Activated effector memory CD4-positive, alpha-beta T cell treated with Interleukin-2 at 50 U/mL for 16 hours (primary cell): ENCODE measurements around the gene CHIC2.
"Not testable (repeated sequence)": the region's sequence is repeated elsewhere in the genome, so short reads cannot be mapped to it uniquely, and the experiment has no call there.

ENCODE experiments used
- DNase-seq: peaks from one replicate; pipeline ENCODE4 v3.0.0-alpha.2; 2020

CHIC2 gene

GRCh38 chr4:54064317-54065111 lies at the start of gene CHIC2:
Gene CHIC2, minus strand, starts transcription at chr4:54064605. Its CDS starts 305 bp downstream, at chr4:54064300.
- peak; percentile 96 for DNase-seq

DNA sequence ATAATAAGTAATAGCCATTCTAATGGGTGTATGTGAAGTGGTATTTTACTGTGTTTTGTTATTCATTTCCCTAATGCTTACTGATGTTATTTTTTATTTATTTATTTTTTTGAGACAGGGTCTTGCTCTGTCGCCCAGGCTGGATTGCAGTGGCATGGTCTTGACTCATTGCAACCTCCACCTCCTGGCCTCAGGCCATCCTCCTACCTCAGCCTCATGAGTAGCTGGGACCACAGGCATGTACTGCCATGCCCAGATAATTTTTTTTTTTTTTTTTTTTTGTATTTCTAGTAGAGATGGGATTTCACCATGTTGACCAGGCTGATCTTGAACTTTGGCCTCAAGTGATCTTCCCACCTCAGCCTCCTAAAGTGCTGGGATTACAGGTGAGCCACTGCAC lies 48.8 kb upstream of the CHIC2 start:
- DNase-seq = not testable (repeated sequence)

GRCh38 chr4:54110019-54110416 lies 45.6 kb upstream of the CHIC2 start:
- no peak for DNase-seq

DNA sequence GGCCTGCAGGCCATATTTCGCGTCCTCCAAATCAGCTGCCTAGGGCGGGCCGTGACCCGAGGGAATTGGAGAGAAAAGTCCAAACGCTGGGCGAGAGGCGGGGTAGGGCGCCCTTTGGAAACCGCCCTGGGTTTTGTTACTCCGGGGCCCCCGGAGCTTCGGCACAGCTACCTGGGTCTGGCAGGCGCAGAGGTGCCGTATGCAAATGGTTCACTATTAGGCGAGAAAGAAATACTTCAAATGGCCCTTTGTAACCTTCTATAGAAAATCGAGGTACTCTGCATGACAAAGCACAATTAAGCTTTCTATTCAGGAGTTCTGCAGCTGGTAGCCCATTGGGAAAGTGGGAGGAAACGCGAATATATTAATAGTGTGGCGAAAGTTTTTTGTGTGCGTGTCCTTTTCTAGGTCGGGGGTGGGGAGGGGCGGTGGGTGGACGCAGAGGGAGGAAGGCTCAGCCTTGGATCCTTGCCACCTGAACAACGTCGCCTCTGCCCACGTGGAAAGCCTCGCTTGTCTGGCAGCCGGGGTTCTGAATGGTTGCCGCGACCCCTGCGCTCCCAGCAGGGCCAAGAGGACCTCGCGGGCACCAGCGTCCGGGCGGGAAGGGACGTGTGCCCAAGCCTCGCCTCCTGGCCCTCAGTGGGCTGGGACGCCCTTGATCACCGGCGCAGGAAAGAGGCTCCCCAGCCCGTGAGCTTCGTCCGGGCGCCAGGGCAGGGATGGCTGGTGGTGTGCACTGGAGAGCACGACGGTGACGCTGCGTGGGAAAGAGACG lies 45.0 kb upstream of the CHIC2 start:
- no peak for DNase-seq

DNA sequence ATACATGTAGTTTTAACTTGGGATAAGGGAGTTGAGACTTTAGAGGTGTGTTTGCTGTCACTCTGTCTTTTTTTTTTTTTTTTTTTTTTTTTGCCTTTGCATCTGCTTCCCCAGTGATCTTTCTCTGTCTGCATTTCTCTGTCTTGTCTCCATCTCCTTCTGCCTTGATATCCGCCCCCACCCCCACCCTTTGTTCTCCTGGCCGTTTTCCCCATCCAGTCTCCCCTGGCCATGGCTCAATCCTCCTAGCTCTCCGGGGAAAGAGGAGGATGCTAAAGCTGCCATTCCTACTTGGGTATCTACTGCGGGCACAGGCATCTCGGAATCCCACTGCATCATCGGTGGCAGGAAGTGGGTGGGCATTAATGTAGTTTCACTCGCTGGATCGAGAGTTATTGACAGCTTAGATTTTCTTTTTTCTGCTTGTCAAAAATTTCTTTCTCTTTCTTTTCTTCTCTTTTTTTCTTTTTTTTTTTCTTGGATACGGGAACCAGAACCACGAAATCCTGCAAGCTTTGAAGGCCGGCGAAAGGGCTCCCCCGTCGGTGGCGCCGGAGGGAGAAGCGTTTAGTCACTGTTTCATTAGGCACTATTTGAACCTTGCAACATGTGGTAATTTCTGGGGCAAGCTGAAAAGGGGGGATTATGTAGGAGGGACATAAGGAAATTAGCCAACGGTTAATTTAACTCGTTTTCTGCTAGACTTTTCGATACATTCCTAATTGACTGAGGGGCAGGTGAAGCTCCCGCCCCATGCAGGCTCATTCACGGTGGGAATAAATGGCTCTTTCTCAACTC lies 43.7 kb upstream of the CHIC2 start:
- no peak for DNase-seq

GRCh38 chr4:54104907-54105306 lies 40.5 kb upstream of the CHIC2 start:
- no peak for DNase-seq

GRCh38 chr4:54103190-54103574 lies 38.8 kb upstream of the CHIC2 start:
- DNase-seq = no peak

DNA sequence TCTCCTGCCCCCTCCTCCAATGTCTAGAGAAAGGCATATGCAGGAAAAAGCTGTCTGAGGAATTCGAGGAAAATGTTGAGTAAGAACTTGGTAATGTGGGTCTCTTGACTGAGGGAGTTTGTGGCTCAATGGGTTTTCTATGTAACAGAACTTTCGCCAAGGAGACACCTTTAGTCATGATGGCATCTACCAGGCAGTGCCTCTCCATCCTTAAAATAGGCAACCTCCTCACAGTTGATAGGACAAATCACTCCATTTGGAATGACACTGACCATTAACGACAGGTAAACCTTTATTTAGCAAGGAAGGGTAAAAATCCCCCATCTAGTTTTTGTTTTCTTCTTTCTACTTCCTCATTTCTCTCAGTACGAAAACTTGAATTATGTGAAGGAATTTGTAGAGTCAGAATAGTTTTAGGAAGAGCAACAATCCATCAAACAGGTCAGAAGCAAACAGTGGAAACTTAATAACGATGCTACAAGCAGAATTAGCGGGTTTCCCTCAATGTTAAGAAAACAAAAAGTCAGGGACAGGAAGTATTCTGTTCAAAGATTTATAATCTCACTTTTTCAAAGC lies 38.2 kb upstream of the CHIC2 start:
- no peak for DNase-seq

- no peak for DNase-seq
Observed at GRCh38 chr4:54101190-54102041, 37.0 kb upstream of the CHIC2 start.

- DNase-seq = no peak
Observed at GRCh38 chr4:54100595-54101189, 36.3 kb upstream of the CHIC2 start.

DNA sequence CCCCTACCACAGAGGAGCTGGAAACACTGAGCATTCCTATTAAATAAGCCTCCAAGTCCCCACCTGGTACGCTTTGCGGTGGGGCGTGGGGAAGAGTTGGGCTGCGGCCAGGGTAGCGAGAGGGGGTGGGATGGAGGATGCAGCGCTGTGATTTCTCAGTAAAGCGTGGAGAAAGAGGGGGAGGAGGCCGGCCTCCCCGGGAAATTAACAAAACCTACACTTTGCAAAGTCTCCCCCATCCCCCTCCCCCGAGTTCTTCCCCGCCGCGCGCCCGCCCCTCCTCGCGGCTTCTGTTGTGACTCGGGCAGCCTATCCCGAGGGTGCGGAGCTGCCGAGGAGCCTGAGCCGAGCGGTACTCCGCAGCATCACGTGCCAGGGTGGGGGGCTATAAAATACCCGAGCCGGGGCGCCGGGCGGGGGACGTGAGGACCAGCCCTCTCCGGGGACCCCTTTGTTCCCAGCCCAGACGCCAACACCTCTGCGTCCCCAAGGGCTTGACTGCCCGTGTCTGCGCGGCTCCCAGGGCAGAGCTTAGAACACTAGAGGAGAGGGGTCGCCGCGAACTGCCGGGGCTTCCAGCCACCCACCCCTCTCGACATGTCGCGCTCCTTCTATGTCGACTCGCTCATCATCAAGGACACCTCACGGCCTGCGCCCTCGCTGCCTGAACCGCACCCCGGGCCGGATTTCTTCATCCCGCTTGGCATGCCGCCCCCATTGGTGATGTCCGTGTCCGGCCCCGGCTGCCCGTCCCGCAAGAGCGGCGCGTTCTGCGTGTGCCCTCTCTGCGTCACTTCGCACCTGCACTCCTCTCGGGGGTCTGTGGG lies 35.6 kb upstream of the CHIC2 start, which contains the start of gene GSX2:
Gene GSX2, plus strand, starts transcription at position 416 of the 827 bp plus-strand sequence. Its CDS starts 182 bp downstream, at position 598.
- DNase-seq = no peak

DNA sequence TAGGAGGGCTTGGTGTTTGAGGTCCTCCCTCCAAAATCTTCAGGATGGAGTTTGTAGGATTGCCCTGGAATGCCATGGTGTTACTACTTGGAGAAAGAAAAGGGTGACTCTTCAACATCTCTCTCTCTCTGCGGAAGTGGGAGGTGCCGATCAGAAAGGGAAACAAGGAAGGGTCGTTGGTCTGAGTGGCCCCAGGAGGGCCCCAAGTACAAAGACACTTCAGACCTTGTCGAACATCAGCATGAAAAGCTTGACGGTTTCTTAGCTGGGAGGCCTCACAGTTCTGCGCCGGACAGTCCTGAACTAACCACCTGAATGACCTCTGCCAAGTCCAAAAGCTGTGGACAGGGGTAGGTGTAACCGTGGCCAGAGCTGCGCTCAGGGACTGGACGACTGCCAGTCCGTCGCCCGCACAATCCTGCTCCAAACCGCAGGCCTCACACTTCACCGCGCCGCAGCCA lies 34.9 kb upstream of the CHIC2 start:
- no peak for DNase-seq

- no peak for DNase-seq
Observed at GRCh38 chr4:54098375-54098774, 34.0 kb upstream of the CHIC2 start.

GRCh38 chr4:54097152-54097551 lies 32.7 kb upstream of the CHIC2 start:
- no peak for DNase-seq

- no peak for DNase-seq
Observed at GRCh38 chr4:54096295-54096962, 32.0 kb upstream of the CHIC2 start.

DNA sequence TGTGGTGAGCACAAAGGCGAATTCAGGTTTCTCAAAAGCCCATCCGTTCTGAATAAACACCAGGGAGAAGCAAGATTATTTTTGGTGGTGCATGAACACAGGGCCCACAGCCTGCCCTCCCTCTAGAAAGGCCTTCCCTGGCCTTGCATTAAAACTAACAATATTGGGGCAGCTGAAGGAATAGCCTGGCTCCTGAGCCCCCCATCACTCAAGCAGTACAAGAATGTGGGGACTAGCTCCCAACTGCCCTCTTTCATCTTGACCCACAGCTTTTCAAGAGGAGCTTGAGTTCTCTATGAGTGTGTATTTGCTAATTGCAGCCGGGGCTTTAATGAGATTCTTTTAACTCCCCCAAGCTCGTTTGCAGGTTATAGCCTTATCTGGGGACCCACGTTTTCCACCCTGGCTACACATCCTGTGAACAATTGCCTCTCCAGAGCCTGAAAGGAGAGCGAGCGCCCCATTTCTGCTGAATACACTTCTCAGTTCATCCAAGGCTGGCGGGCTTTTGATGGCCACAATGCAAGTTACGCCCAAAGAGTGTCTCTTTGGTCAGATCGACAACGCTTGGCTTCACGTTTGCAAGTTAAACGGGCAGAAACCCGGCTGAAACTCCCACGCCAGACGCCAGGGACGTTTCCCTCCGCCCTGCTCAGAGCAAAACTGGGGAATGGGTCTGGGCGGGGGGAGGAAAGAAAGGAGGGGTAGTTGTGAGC lies 30.9 kb upstream of the CHIC2 start:
- no peak for DNase-seq

GRCh38 chr4:54094451-54094850 lies 30.0 kb upstream of the CHIC2 start:
- no peak for DNase-seq

DNA sequence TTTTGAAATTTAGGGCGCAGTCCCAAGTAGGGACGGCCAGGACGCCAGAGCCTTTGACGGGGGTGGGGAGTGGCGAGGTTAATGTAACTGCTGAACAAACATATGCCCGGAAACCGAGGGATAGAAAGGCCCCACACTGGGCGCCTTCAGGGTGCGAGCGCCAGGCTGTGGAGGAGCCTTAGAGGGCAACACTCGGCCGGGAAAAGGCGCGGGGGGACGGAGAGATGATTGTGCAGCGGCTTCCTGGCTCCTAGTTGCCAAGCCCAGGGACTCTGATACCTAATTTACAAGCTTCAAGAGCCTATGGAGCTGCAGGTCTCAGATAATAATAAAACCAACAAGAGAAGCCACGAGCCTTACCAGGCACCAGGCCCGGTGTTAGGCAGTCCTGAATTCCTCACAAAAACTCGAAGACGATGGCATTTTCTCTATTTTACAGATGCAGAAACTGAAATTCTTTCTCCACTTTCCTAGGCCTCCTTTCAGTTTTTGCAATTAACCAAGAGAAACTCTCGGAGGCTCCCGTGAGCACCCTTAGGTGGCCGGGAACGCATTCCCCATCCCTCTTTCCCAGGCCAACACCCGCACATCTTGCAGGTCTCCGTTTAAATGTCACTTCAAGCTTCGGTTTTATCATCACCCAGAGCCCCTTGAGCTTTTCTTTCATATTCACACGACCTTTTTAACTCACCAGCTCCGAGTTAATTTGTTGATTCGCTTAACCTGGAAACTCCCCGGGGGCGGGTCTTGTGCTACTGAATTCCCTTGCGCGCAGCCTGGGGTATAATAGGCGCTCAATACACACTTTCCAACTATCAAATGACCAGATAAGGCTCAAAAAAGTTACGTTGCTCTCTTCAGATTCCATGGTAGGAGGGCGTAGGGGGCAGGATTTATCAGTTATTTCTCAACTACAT lies 29.2 kb upstream of the CHIC2 start:
- DNase-seq = no peak
